ENCODE data around the gene ADAT1.

DNA sequence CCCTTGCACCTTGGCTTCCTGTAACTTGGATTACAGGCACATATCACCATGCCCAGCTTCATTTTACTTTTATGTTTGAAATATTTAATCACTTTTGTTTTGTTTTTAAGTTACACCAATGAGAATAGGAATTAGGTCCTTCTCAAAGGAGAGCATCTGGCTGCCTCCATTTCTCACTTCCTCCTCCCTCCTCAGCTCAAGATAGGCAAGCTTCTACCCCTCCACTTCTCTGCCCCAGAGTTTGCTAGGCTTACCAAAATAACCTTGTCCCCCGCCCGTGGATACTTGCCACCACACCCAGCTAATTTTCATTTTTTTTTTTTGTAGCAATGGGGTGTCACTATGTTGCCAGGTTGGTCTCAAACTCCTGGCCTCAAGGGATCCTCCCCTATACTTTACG, 39.0 kb downstream of the ADAT1 start:
- TF ChIP-seq, protein P1, sequence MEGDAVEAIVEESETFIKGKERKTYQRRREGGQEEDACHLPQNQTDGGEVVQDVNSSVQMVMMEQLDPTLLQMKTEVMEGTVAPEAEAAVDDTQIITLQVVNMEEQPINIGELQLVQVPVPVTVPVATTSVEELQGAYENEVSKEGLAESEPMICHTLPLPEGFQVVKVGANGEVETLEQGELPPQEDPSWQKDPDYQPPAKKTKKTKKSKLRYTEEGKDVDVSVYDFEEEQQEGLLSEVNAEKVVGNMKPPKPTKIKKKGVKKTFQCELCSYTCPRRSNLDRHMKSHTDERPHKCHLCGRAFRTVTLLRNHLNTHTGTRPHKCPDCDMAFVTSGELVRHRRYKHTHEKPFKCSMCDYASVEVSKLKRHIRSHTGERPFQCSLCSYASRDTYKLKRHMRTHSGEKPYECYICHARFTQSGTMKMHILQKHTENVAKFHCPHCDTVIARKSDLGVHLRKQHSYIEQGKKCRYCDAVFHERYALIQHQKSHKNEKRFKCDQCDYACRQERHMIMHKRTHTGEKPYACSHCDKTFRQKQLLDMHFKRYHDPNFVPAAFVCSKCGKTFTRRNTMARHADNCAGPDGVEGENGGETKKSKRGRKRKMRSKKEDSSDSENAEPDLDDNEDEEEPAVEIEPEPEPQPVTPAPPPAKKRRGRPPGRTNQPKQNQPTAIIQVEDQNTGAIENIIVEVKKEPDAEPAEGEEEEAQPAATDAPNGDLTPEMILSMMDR (IDR thresholded peaks at IDR 0.05): no peak
- TF ChIP-seq POLR2AphosphoS5 (IDR thresholded peaks at IDR 0.05) (no peak), POLR2A (IDR thresholded peaks at IDR 0.05) (no peak)

All from gastroesophageal sphincter (tissue), 3 donors.